ENCODE results near the gene CFAP65. TPM values are rescaled to one million over a fixed set of nuclear protein-coding genes. Genes with fewer than 3 reads are reported as not detected.

CFAP65 gene
- total and polyA plus RNA-seq, 2 of the 4 experiments (the other 2 are of a cell fraction): not detected

GRCh38 chr2:218960309-218961165 is 80.8 kb downstream of the CFAP65 start:
- H2AFZ ChIP-seq (replicated peaks; ENCODE audit: low read length, poor library complexity): peak overlapping the region; percentile 29
- no TSS peak for BruUV-seq (replicated peaks)
- dilution Hi-C loops (cut with HindIII; ENCODE audit: low sequenced_read_pairs, unreplicated experiment): no loop called here
- TF ChIP-seq ELK1 (IDR thresholded peaks at IDR 0.05; ENCODE audit: borderline replicate concordance, low read depth, low read length) (no peak), RAD21 (IDR thresholded peaks at IDR 0.05; ENCODE audit: low read length) (no peak), CEBPB (IDR thresholded peaks at IDR 0.05; ENCODE audit: low read depth, low read length) (no peak), FOS (IDR thresholded peaks at IDR 0.05; ENCODE audit: low read depth, low read length) (no peak), MAZ (IDR thresholded peaks at IDR 0.05; ENCODE audit: borderline replicate concordance, low read depth, low read length) (no peak), RCOR1 (IDR thresholded peaks at IDR 0.05; ENCODE audit: insufficient replicate concordance, low read length) (no peak), CHD1 (IDR thresholded peaks at IDR 0.05; ENCODE audit: low read depth, low read length) (no peak), CTCF (conservative IDR thresholded peaks at IDR 0.05; ENCODE audit: low read depth, low read length) (no peak), POLR2A (IDR thresholded peaks at IDR 0.05; ENCODE audit: low read depth, low read length) (no peak), USF2 (IDR thresholded peaks at IDR 0.05; ENCODE audit: low read depth, low read length) (no peak), SMC3 (IDR thresholded peaks at IDR 0.05; ENCODE audit: low read depth, low read length) (no peak), MAFK (IDR thresholded peaks at IDR 0.05; ENCODE audit: low read depth, low read length) (no peak), NFE2L2 (IDR thresholded peaks at IDR 0.05; ENCODE audit: low read depth, low read length) (no peak), BHLHE40 (IDR thresholded peaks at IDR 0.05; ENCODE audit: low read depth, low read length) (no peak), MXI1 (IDR thresholded peaks at IDR 0.05; ENCODE audit: borderline replicate concordance, low read depth, low read length) (no peak)

More at GRCh38 chr2:218960309-218961165, 80.8 kb downstream of the CFAP65 start:
- Histone ChIP-seq H2BK20ac (ENCODE audit: low read depth, low read length) (no peak overlapping the region), H3K9me3 (ENCODE audit: control insufficient read depth, insufficient read depth, low read length) (no peaks in the 10 kb centered on the region), H3K4me1 (ENCODE audit: control insufficient read depth, insufficient read depth, low read length) (no peaks in the 10 kb centered on the region), H3K27me3 (ENCODE audit: control insufficient read depth, insufficient read depth, low read length) (peaks cover 64% of the 10 kb centered on the region), H2AK9ac (replicated peaks; ENCODE audit: low read depth, low read length, poor library complexity) (no peak overlapping the region), H3K14ac (replicated peaks; ENCODE audit: low read depth, low read length) (no peak overlapping the region), H3K9ac (ENCODE audit: low read depth, low read length) (no peak overlapping the region), H3K27ac (ENCODE audit: insufficient read depth, low read length) (no peak overlapping the region), H3K4ac (ENCODE audit: low read depth, low read length) (no peak overlapping the region), H4K20me1 (ENCODE audit: insufficient read depth, low read length) (no peaks in the 10 kb centered on the region; the same call in 1 of the 2 replicates), H3K56ac (ENCODE audit: extremely low read depth, insufficient read depth, low read length) (no peak overlapping the region), H4K8ac (ENCODE audit: low read depth in 2 of 2, low read length in 2 of 2) (no peak overlapping the region), H3K4me2 (ENCODE audit: low read depth, low read length) (no peak overlapping the region), H4K5ac (ENCODE audit: low read depth, low read length) (no peak overlapping the region), H3K4me3 (ENCODE audit: insufficient read depth, low read depth, low read length) (no peak overlapping the region), H3K18ac (ENCODE audit: low read depth, low read length) (no peak overlapping the region), H3K23ac (ENCODE audit: low read depth, low read length) (no peak overlapping the region), H4K91ac (ENCODE audit: insufficient read depth, low read depth, low read length) (no peak overlapping the region), H2BK15ac (ENCODE audit: low read depth, low read length) (no peak overlapping the region), H2AK5ac (ENCODE audit: low read depth, low read length) (no peak overlapping the region), H3K36me3 (ENCODE audit: control insufficient read depth, insufficient read depth, low read length) (no peaks in the 10 kb centered on the region), H3K9me1 (ENCODE audit: insufficient read depth, low read length) (0 out of 2 replicates have a peak, but pooled peaks cover 4% of the 10 kb centered on the region), H3K79me1 (ENCODE audit: low read depth in 1 of 2, low read length in 2 of 2) (no peaks in the 10 kb centered on the region), H2BK120ac (ENCODE audit: low read depth, low read length) (no peak overlapping the region), H2BK5ac (ENCODE audit: low read depth, low read length, poor library complexity, severe bottlenecking) (no peak overlapping the region)
- intact Hi-C loops (cut with micrococcal nuclease): no loop called here
- ChIA-PET CTCF (interaction anchor here (0.6 kb wide), 1 partner anchor 199 kb away, joined by 3 read pairs; no protein-coding TSS in a partner anchor), POLR2A (ENCODE audit: unreplicated experiment) (no interaction called here)
- DNase-seq (no peak), ATAC-seq (ENCODE audit: low read depth) (no peak)
- in situ Hi-C loops (cut with MboI; ENCODE audit: low sequenced_read_pairs): no loop called here
- 5% methylated on average over 39 of the region's 87 CpGs; no CpG with 5 or more reads in 1 of the 2 experiments for WGBS, 2 experiments (ENCODE audit: extremely low coverage in 2 of 2, insufficient read length in 1 of 2)

Data from IMR-90 (cell line).